Body of pancreas (tissue), 4 donors: ENCODE data around the gene RIT2. TPM values are rescaled to one million over a fixed set of nuclear protein-coding genes. Genes with fewer than 3 reads are reported as not detected.

Experiments used
- ATAC-seq: fragments of 150-250 bp; one replicate; pipeline ENCODE4 v1.9.1; 2016
- DNase-seq, 4 donors: peaks; one replicate each; pipeline ENCODE4 v3.0.0-alpha.2; 2019
- H3K27ac ChIP-seq, 4 donors: fragments of 200-600 bp; sonication (generic); 1 replicate in 3 of 4; 2 replicates in 1 of 4; pipeline versions ENCODE4 v1.5.1 to v1.6.1; 2016 to 2019; ENCODE audit warnings: mild to moderate bottlenecking in 1 of 4, mixed read lengths in 1 of 4, moderate library complexity in 1 of 4
- H3K27me3 ChIP-seq, 2 donors: fragments of 200-600 bp; sonication (generic); one replicate each; pipeline ENCODE4 v1.6.0; 2016; ENCODE audit warnings: mild to moderate bottlenecking in 1 of 2
- H3K36me3 ChIP-seq, 2 donors: fragments of 200-600 bp; sonication (generic); replicated peaks in 1 of 2; 2 replicates each; pipeline ENCODE4 v1.5.1; 2016; ENCODE audit warnings: low read depth in 2 of 2; ENCODE audit not compliant: insufficient read depth in 1 of 2
- H3K4me1 ChIP-seq: fragments of 200-600 bp; sonication (generic); one replicate; pipeline ENCODE4 v1.6.0; 2016
- H3K4me3 ChIP-seq, 2 donors: fragments of 200-600 bp; sonication (generic); 1 replicate in 1 of 2; 2 replicates in 1 of 2; pipeline ENCODE4 v1.5.1; 2016 to 2019
- H3K9me3 ChIP-seq, 3 donors: fragments of 200-600 bp; sonication (generic); 1 replicate in 2 of 3; 2 replicates in 1 of 3; pipeline ENCODE4 v1.5.1; 2016
- CTCF ChIP-seq, 7 experiments: fragments of 450-650 bp in 4 of 7; fragments of 200-600 bp in 3 of 7; sonication (generic) in 3 of 7; IDR thresholded peaks; one replicate each; pipeline ENCODE4 v1.5.1; 2016 to 2019; ENCODE audit warnings: antibody characterized with exemption in 7 of 7
- POLR2A ChIP-seq, 3 donors: fragments of 450-650 bp; IDR thresholded peaks; one replicate each; pipeline ENCODE4 v1.6.1; 2016; ENCODE audit warnings: antibody characterized with exemption in 3 of 3, mild to moderate bottlenecking in 2 of 3
- WGBS, 2 donors: methylation state at CpG; one replicate each; pipeline ENCODE4 v1.1.5; 2017; 5-methylcytosine and 5-hydroxymethylcytosine counted together
- intact Hi-C: fragments of 100-400 bp; cut with DNase I; formaldehyde crosslinking; loops from one replicate; pipeline ENCODE4 v1.15.1; 2023
- total RNA-seq, 2 donors: library from RNA; depleted of rRNA; stranded (reverse); fragments of >200 nt; gene quantifications; one replicate each; pipeline ENCODE4 v1.1.0, GENCODE V29; 2016

Gene RIT2
- total RNA-seq, result not detected

DNA sequence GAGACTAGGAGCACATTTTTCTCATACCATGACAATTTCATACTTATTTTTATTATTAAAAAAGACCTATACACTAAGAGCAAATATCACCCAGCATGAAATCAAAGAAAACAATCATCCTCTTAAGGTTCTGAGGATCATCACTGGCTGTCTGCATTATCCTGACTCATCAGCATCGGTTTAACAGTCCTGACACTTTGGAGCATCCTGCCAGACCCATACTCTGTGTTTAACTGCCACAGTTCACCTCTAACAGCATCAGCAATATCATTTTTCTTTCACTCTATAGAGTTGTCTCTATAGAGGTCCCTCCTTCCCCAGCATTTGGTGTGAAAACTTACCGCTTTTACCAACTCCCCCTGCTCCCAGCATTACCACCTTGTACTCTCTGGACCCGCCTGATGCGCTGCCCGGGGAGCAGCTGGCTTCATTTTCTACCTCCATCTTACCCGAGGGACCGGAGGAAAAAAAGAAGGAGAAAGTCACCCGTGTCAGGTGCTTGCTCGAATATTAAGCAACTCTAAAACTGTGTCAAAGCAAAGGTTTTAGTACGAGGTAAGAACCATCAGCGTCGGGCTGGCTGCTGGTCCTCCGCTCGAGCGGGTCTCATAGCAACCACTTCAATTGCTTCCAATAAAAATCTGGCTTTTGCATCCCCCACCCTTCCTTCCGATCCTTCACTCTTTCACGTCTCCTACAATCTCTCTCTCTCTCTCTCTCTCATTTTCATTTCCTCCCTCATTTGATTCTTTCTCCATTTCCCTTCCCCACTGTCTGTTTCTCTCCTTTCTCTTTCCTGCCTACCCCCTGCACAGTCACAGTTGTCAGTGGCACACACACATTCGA, at the start of gene RIT2:
Gene RIT2, minus strand, starts transcription at position 610 of the 846 bp plus-strand sequence.
- Histone ChIP-seq H3K4me3 (no peak within 1 kb of the TSS), H3K27me3 (no peaks in the 10 kb centered on the region), H3K4me1 (no peaks in the 10 kb centered on the region), H3K36me3 (no peaks in the 10 kb centered on the region), H3K27ac (no peak within 1 kb of the TSS), H3K9me3 (no peaks in the 10 kb centered on the region)
- TF ChIP-seq POLR2A (IDR thresholded peaks at IDR 0.05) (no peak), CTCF (IDR thresholded peaks at IDR 0.05) (no peak)
- intact Hi-C loops, result no loop called here
- WGBS, 2 donors, result 49 to 58% methylated on average over 18 of the region's 18 CpGs
- DNase-seq (no peak), ATAC-seq (no peak)

DNA sequence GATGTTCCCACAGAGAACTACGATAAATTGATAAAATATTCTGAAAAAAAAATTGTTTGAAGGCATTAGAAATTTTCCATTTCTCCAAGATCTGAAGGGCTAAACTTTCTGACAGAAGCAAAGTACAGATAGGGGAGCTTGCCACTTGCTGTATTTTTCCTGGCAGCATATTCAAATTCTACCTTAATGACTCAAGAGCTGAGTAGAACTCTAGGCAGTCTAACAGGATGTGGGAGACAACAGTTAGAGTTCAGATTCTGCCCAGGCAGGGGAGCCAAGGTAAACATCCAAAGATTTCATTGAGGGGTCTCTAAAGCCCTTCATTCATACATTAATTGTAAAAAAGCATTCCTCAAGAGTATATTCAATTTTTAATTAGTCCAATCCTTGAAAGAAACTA, 46.0 kb upstream of the RIT2 start:
- intact Hi-C loops, result no loop called here
- ATAC-seq, result no peak
- TF ChIP-seq POLR2A (IDR thresholded peaks at IDR 0.05), result no peak
- no peak for TF ChIP-seq CTCF (IDR thresholded peaks at IDR 0.05)
- no peak overlapping the region for H3K27ac ChIP-seq
- H3K9me3 ChIP-seq, result no peaks in the 10 kb centered on the region
- H3K4me1 ChIP-seq, result no peaks in the 10 kb centered on the region
- no peak overlapping the region for H3K4me3 ChIP-seq
- H3K27me3 ChIP-seq, result no peaks in the 10 kb centered on the region
- 43 to 64% methylated on average over 1 of the region's 1 CpG for WGBS, 2 donors
- DNase-seq, result no peak
- no peaks in the 10 kb centered on the region for H3K36me3 ChIP-seq

GRCh38 chr18:43160509-43160908, 45.0 kb upstream of the RIT2 start:
- ATAC-seq (no peak), DNase-seq (no peak)
- Histone ChIP-seq H3K27ac (no peak overlapping the region), H3K4me1 (no peaks in the 10 kb centered on the region), H3K4me3 (no peak overlapping the region), H3K36me3 (no peaks in the 10 kb centered on the region), H3K27me3 (no peaks in the 10 kb centered on the region), H3K9me3 (no peaks in the 10 kb centered on the region)
- intact Hi-C loops, result no loop called here
- TF ChIP-seq POLR2A (IDR thresholded peaks at IDR 0.05) (no peak), CTCF (IDR thresholded peaks at IDR 0.05) (no peak)
- WGBS, 2 donors, result 19 to 33% methylated on average over 1 of the region's 1 CpG

GRCh38 chr18:43159926-43160325, 44.4 kb upstream of the RIT2 start:
- Histone ChIP-seq H3K27me3 (no peaks in the 10 kb centered on the region), H3K4me1 (no peaks in the 10 kb centered on the region), H3K27ac (no peak overlapping the region), H3K36me3 (no peaks in the 10 kb centered on the region), H3K4me3 (no peak overlapping the region), H3K9me3 (no peaks in the 10 kb centered on the region)
- TF ChIP-seq CTCF (IDR thresholded peaks at IDR 0.05) (no peak), POLR2A (IDR thresholded peaks at IDR 0.05) (no peak)
- DNase-seq, result no peak
- intact Hi-C loops, result no loop called here
- no peak for ATAC-seq
